IMR-90 (cell line): Measurements from ENCODE around the gene SDC4.

Experiments
- MAFK ChIP-seq: IDR thresholded peaks from 2 replicates; pipeline ENCODE4 v1.6.1; 2012; ENCODE audit warnings: low read depth, low read length, improper control_type of control experiment
- POLR2A ChIP-seq: IDR thresholded peaks from 2 replicates; pipeline ENCODE4 v1.6.1; 2012; ENCODE audit warnings: mild to moderate bottlenecking, low read depth, low read length
- RCOR1 ChIP-seq: IDR thresholded peaks from 2 replicates; pipeline ENCODE4 v1.6.1; 2012; ENCODE audit warnings: mild to moderate bottlenecking, low read length, improper control_type of control experiment; ENCODE audit not compliant: insufficient replicate concordance
- TF ChIP-seq, protein P1 (sequence below): conservative IDR thresholded peaks from 2 replicates; pipeline ENCODE4 v1.5.1; 2012; ENCODE audit warnings: mild to moderate bottlenecking, low read depth, low read length, improper control_type of control experiment

DNA sequence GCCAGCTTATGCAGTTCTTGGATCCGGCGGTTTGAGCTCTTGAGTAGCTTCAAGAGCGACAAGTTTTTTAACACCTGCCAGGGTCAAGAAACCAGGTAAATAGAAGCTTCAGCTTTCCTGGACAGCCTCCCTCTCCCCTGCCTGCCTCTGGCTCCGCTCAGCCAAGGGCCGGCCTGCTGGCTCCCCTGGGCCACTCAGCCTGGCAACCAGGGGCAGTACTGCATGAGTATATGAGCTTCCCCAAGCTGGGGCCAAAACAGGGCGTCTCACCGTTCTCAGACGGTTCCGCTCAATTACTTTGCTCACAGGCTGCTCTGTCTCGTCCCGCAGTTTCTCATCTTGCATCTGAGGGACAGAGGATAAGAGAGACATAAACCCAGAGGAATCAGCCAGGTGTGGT is 29.0 kb upstream of the SDC4 start:
- TF ChIP-seq RCOR1 (no peak), POLR2A (no peak), MAFK (no peak)
- TF ChIP-seq, protein P1, sequence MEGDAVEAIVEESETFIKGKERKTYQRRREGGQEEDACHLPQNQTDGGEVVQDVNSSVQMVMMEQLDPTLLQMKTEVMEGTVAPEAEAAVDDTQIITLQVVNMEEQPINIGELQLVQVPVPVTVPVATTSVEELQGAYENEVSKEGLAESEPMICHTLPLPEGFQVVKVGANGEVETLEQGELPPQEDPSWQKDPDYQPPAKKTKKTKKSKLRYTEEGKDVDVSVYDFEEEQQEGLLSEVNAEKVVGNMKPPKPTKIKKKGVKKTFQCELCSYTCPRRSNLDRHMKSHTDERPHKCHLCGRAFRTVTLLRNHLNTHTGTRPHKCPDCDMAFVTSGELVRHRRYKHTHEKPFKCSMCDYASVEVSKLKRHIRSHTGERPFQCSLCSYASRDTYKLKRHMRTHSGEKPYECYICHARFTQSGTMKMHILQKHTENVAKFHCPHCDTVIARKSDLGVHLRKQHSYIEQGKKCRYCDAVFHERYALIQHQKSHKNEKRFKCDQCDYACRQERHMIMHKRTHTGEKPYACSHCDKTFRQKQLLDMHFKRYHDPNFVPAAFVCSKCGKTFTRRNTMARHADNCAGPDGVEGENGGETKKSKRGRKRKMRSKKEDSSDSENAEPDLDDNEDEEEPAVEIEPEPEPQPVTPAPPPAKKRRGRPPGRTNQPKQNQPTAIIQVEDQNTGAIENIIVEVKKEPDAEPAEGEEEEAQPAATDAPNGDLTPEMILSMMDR: no peak
